Activated T-cell treated with anti-CD3 and anti-CD28 coated beads, Interleukin-2, amount 50 U/mL, for 72 hours (primary cell): Measurements from ENCODE around the gene METTL9. TPM values are rescaled to one million over a fixed set of nuclear protein-coding genes. Genes with fewer than 3 reads are reported as not detected.

Source experiments
- ATAC-seq, 2 donors: fragments of 150-1000 bp; cut with Tn5 transposase; replicated peaks in 1 of 2; 2 replicates each; pipeline ENCODE4 v1.10.0; 2021; ENCODE audit warnings: moderate library complexity in 2 of 2, mild to moderate bottlenecking in 1 of 2
- DNase-seq, 2 donors: peaks; one replicate each; pipeline ENCODE4 v3.0.0; 2021 to 2022; ENCODE audit warnings: mixed read lengths in 1 of 2
- H3K27ac Mint-ChIP-seq: one replicate; pipeline ENCODE4 v1.8.0; 2022; ENCODE audit warnings: mild to moderate bottlenecking, moderate library complexity, mixed read lengths
- H3K27me3 Mint-ChIP-seq: one replicate; pipeline ENCODE4 v1.8.0; 2022; ENCODE audit warnings: low read depth, mixed read lengths
- H3K36me3 Mint-ChIP-seq, 2 donors: one replicate each; pipeline ENCODE4 v1.8.0; 2022; ENCODE audit warnings: mixed read lengths in 2 of 2, mild to moderate bottlenecking in 1 of 2; ENCODE audit not compliant: insufficient read depth in 2 of 2
- H3K4me1 Mint-ChIP-seq: one replicate; pipeline ENCODE4 v1.8.0; 2022; ENCODE audit warnings: low read depth, mixed read lengths
- H3K4me3 Mint-ChIP-seq, 2 donors: one replicate each; pipeline ENCODE4 v1.8.0; 2022; ENCODE audit warnings: mild to moderate bottlenecking in 2 of 2, mixed read lengths in 2 of 2, moderate library complexity in 2 of 2
- H3K9me3 Mint-ChIP-seq, 2 donors: one replicate each; pipeline ENCODE4 v1.8.0; 2022; ENCODE audit warnings: mixed read lengths in 2 of 2
- total RNA-seq, 2 donors: library from RNA; stranded (reverse); gene quantifications; one replicate each; pipeline ENCODE4 v1.2.3, GENCODE V29; 2022

METTL9 gene
- total RNA-seq, 2 donors from 2014 or later = 112 to 125 TPM

DNA sequence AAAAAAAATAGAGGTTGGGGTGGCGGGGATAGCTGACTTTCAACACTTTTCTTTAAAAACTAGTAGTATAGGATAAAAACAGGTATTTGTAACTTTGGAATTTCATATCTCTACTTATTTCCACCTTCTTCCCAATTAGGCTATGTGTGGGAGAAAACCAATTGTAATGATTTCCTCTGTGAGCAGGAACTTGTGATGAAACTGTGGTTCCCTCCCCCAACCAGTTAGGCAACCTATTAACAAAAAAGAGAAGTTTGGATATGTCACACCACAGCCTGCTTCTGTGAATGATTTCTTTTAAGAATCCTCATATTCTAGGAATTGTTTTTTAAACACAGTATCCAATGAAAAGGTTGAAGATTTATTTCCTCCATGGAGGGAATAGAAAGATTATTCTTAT lies 51.1 kb downstream of the METTL9 start:
- H3K36me3 Mint-ChIP-seq = peaks cover 2 to 6% of the 10 kb centered on the region in 2 donors
- peaks cover 53% of the 10 kb centered on the region for H3K4me1 Mint-ChIP-seq
- no peak overlapping the region for H3K27ac Mint-ChIP-seq
- no peak overlapping the region for H3K4me3 Mint-ChIP-seq
- H3K9me3 Mint-ChIP-seq = no peaks in the 10 kb centered on the region
- DNase-seq (no peak), ATAC-seq (no peak)
- no peaks in the 10 kb centered on the region for H3K27me3 Mint-ChIP-seq

GRCh38 chr16:21651515-21651914 lies 52.1 kb downstream of the METTL9 start:
- no peaks in the 10 kb centered on the region for H3K9me3 Mint-ChIP-seq
- ATAC-seq (no peak), DNase-seq (no peak)
- H3K4me3 Mint-ChIP-seq = no peak overlapping the region
- H3K4me1 Mint-ChIP-seq = peaks cover 48% of the 10 kb centered on the region
- H3K27me3 Mint-ChIP-seq = no peaks in the 10 kb centered on the region
- H3K27ac Mint-ChIP-seq = no peak overlapping the region
- peaks cover 2 to 11% of the 10 kb centered on the region in 2 donors for H3K36me3 Mint-ChIP-seq

- H3K4me1 Mint-ChIP-seq = peaks cover 48% of the 10 kb centered on the region
- no peaks in the 10 kb centered on the region for H3K9me3 Mint-ChIP-seq
- DNase-seq (no peak), ATAC-seq (no peak)
- no peak within 1 kb of the TSS for H3K4me3 Mint-ChIP-seq
- no peak within 1 kb of the TSS for H3K27ac Mint-ChIP-seq
- H3K36me3 Mint-ChIP-seq = peaks cover 0 to 9% of the 10 kb centered on the region in 2 donors
- no peaks in the 10 kb centered on the region for H3K27me3 Mint-ChIP-seq
Observed at GRCh38 chr16:21652453-21652852, 53.1 kb downstream of the METTL9 start, which contains the start of gene IGSF6. Gene IGSF6 (minus strand): TSS chr16:21652608. CDS start chr16:21652598, 10 bp downstream.

DNA sequence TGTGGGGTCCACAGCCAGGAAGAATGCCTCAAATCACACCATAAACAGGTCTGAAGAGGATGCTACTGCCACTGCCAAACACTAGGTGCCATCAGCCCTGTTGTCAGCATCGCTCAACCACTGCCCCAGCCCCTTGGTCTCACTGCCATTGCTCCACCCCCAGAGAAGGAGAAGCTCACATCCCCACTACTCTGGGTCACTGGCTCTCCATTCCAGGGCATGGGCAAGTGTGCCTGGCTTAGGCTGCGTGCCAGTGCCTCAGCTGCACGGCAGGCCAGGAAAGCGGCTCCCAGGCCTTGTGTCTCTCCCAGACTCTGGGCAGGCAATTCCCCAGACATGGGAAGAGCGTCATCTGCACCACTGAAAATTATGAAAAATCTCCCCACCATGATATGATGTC lies 54.2 kb downstream of the METTL9 start:
- Mint-ChIP-seq H3K27me3 (no peaks in the 10 kb centered on the region), H3K4me3 (no peak overlapping the region), H3K9me3 (no peaks in the 10 kb centered on the region), H3K4me1 (peaks cover 38% of the 10 kb centered on the region), H3K27ac (no peak overlapping the region), H3K36me3 (peaks cover 0 to 9% of the 10 kb centered on the region in 2 donors)
- DNase-seq (no peak), ATAC-seq (no peak)

GRCh38 chr16:21654466-21654865 lies 55.1 kb downstream of the METTL9 start:
- Mint-ChIP-seq H3K36me3 (peaks cover 0 to 9% of the 10 kb centered on the region in 2 donors), H3K4me1 (peaks cover 32% of the 10 kb centered on the region), H3K4me3 (no peak overlapping the region), H3K27me3 (no peaks in the 10 kb centered on the region), H3K9me3 (no peaks in the 10 kb centered on the region), H3K27ac (peak overlapping the region; percentile 61)
- no peak for DNase-seq
- ATAC-seq = no peak

- Mint-ChIP-seq H3K27ac (no peak overlapping the region), H3K4me1 (peaks cover 30% of the 10 kb centered on the region), H3K4me3 (no peak overlapping the region), H3K27me3 (no peaks in the 10 kb centered on the region), H3K36me3 (peaks cover 0 to 9% of the 10 kb centered on the region in 2 donors), H3K9me3 (no peaks in the 10 kb centered on the region)
- ATAC-seq = no peak
- DNase-seq = no peak
Observed at GRCh38 chr16:21654881-21655280, 55.5 kb downstream of the METTL9 start.

- Mint-ChIP-seq H3K27ac (no peak overlapping the region), H3K27me3 (no peaks in the 10 kb centered on the region), H3K36me3 (peaks cover 0 to 9% of the 10 kb centered on the region in 2 donors), H3K9me3 (no peaks in the 10 kb centered on the region), H3K4me1 (peaks cover 43% of the 10 kb centered on the region), H3K4me3 (no peak overlapping the region)
- ATAC-seq = no peak
- DNase-seq = peak; percentile 39 to 40
Observed at GRCh38 chr16:21656795-21657768, 57.7 kb downstream of the METTL9 start.

DNA sequence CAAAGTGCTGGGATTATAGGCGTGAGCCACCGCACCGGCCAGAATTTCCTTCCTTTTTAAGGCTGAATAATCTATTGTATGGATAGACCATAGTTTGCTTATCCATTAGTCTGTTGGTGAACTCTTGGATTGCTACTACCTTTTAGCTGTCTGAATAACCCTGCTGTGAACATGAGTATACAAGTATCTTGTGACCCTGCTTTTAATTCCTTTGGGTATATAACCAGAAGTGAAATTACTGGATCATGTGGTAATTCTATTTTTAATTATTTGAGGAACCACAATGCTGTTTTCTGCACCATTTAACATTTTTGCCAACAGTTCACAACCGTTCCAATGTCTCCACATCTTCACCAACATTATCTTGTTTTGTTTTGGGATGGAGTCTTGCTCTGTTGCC lies 59.7 kb downstream of the METTL9 start:
- ATAC-seq = no peak

GRCh38 chr16:21663889-21664647 lies 64.7 kb downstream of the METTL9 start, which contains the start of gene OTOA:
Gene OTOA (plus strand): TSS chr16:21663968. CDS start chr16:21678515, 14,547 bp downstream.
- DNase-seq = peak; percentile 34 to 39
- Mint-ChIP-seq H3K27ac (no peak within 1 kb of the TSS), H3K4me1 (peaks cover 28% of the 10 kb centered on the region), H3K9me3 (no peaks in the 10 kb centered on the region), H3K27me3 (peaks cover 6% of the 10 kb centered on the region), H3K36me3 (no peaks in the 10 kb centered on the region), H3K4me3 (peak within 1 kb of the TSS; percentile 71 to 79)
- peak; percentile 55 to 77 for ATAC-seq

More for the DNA sequence above, 59.7 kb downstream of the METTL9 start:
- Mint-ChIP-seq H3K27me3 (no peaks in the 10 kb centered on the region), H3K36me3 (peaks cover 0 to 9% of the 10 kb centered on the region in 2 donors), H3K9me3 (no peaks in the 10 kb centered on the region), H3K27ac (no peak overlapping the region), H3K4me1 (peaks cover 50% of the 10 kb centered on the region), H3K4me3 (no peak overlapping the region)
- DNase-seq = no peak

GRCh38 chr16:21664801-21665492 lies 65.6 kb downstream of the METTL9 start:
- Mint-ChIP-seq H3K36me3 (no peaks in the 10 kb centered on the region), H3K27me3 (peaks cover 13% of the 10 kb centered on the region), H3K9me3 (no peaks in the 10 kb centered on the region), H3K27ac (no peak overlapping the region), H3K4me3 (no peak overlapping the region), H3K4me1 (peaks cover 28% of the 10 kb centered on the region)
- ATAC-seq (no peak), DNase-seq (no peak)

DNA sequence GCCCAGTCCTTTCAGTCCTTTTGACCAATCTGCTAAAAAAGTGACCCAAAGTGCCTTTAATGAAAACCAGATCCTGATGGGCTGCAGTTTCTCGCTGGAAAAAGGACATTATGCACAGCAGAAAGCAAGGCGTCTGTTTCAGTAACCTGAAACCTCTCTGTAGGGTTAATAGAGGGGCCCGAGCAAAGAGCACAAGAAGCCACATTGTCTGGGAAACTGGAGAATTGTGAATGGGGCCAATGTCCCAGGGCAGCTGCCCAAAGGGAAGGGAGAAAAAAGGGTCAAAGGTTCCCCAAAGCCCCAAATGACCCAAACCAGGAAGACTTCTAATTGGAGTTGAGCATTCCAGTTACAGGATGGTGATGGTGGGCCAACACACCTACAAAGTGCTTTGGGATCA lies 67.4 kb downstream of the METTL9 start:
- H3K9me3 Mint-ChIP-seq = no peaks in the 10 kb centered on the region
- no peak overlapping the region for H3K27ac Mint-ChIP-seq
- ATAC-seq = no peak
- no peak overlapping the region for H3K4me3 Mint-ChIP-seq
- peaks cover 14% of the 10 kb centered on the region for H3K4me1 Mint-ChIP-seq
- no peaks in the 10 kb centered on the region for H3K36me3 Mint-ChIP-seq
- peaks cover 27% of the 10 kb centered on the region for H3K27me3 Mint-ChIP-seq
- no peak for DNase-seq

DNA sequence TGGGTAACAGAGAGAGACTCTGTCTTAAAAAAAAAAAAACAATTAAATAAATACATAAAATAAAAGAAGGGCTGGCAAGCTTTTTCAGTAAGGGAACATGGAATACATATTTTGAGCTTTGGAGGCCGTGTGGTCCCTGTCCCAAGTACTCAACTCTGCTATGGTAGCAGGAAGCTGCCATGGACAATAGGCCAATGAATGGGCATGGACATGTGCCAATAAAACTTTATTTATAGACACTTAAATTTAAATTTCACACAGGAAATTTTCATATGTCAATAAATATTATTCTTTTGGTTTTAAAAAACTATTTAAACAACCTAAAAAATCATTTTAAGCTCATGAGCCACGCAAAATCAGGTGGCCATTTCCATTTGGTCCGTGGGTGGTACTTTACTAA lies 68.2 kb downstream of the METTL9 start:
- Mint-ChIP-seq H3K4me1 (peaks cover 6% of the 10 kb centered on the region), H3K36me3 (no peaks in the 10 kb centered on the region), H3K27ac (no peak overlapping the region), H3K27me3 (peaks cover 27% of the 10 kb centered on the region), H3K9me3 (no peaks in the 10 kb centered on the region), H3K4me3 (no peak overlapping the region)
- DNase-seq = no peak
- ATAC-seq = no peak
